H1 (cell line): ENCODE results near the gene IL1RL1. TPM values are rescaled to one million over a fixed set of nuclear protein-coding genes. Genes with fewer than 3 reads are reported as not detected.

ENCODE experiments used
- CTCF ChIA-PET: fragments of 300-600 bp; sonication (Branson Sonifier 250); formaldehyde crosslinking; loops from one replicate; lab custom pipeline; 2021; ENCODE audit not compliant: partially characterized antibody; lab: Charles Lee
- POLR2A ChIA-PET: fragments of 300-600 bp; sonication (Branson Sonifier 250); formaldehyde crosslinking; loops from one replicate; lab custom pipeline; 2021; ENCODE audit warnings: inconsistent platforms; ENCODE audit not compliant: partially characterized antibody; lab: Charles Lee
- DNase-seq, 2 experiments: peaks; one replicate each; pipeline versions ENCODE4 v3.0.0 to v3.0.0-alpha.2; 2010 to 2022; ENCODE audit warnings: low spot score in 2 of 2, low read depth in 1 of 2, mixed read lengths in 1 of 2
- FAIRE-seq: peaks from 2 replicates; lab custom pipeline; 2011; peaks lifted over from hg19 to GRCh38; lab: Jason Lieb, UNC
- H2AFZ ChIP-seq: 2 replicates; pipeline ENCODE4 v1.8.1; 2012; ENCODE audit warnings: low read length, inconsistent platforms
- H2AK5ac ChIP-seq: 2 replicates; pipeline ENCODE4 v1.6.1; 2013; ENCODE audit warnings: low read depth, low read length
- H2BK120ac ChIP-seq: replicated peaks from 2 replicates; pipeline ENCODE3; 2013; ENCODE audit warnings: low read depth, low read length, inconsistent platforms
- H2BK12ac ChIP-seq: 2 replicates; pipeline ENCODE4 v1.6.1; 2013; ENCODE audit warnings: low read depth, low read length
- H2BK15ac ChIP-seq: 2 replicates; pipeline ENCODE4 v1.6.1; 2013; ENCODE audit warnings: low read length
- H2BK20ac ChIP-seq: 2 replicates; pipeline ENCODE4 v1.6.1; 2013; ENCODE audit warnings: low read length
- H2BK5ac ChIP-seq: 2 replicates; pipeline ENCODE4 v1.6.1; 2013; ENCODE audit warnings: low read depth, low read length
- H3K14ac ChIP-seq: 2 replicates; pipeline ENCODE4 v1.6.1; 2013; ENCODE audit warnings: inconsistent platforms; ENCODE audit not compliant: insufficient read length
- H3K18ac ChIP-seq: 2 replicates; pipeline ENCODE4 v1.6.1; 2013; ENCODE audit warnings: low read length; ENCODE audit errors: extremely low read depth
- H3K23ac ChIP-seq: 2 replicates; pipeline ENCODE4 v1.6.1; 2013; ENCODE audit warnings: inconsistent platforms; ENCODE audit not compliant: insufficient read length
- H3K23me2 ChIP-seq: 2 replicates; pipeline ENCODE4 v1.6.1; 2013; ENCODE audit warnings: low read depth, low read length
- H3K27ac ChIP-seq: 2 replicates; pipeline ENCODE4 v1.6.1; 2011; ENCODE audit warnings: low read depth, low read length, inconsistent platforms
- H3K27me3 ChIP-seq, 4 experiments: replicated peaks in 1 of 4; 1 replicate in 1 of 4; 2 replicates in 3 of 4; pipeline versions ENCODE4 v1.6.1 to v1.8.1; 2011 to 2013; ENCODE audit warnings: low read length in 3 of 4, mild to moderate bottlenecking in 3 of 4, inconsistent platforms in 2 of 4, mixed read lengths in 2 of 4, moderate library complexity in 1 of 4; ENCODE audit not compliant: control insufficient read depth in 3 of 4, insufficient read depth in 3 of 4; ENCODE audit errors: extremely low read depth in 1 of 4
- H3K36me3 ChIP-seq, 4 experiments: 2 replicates each; pipeline versions ENCODE4 v1.6.1 to v1.8.1; 2011 to 2013; ENCODE audit warnings: mild to moderate bottlenecking in 4 of 4, low read length in 3 of 4, moderate library complexity in 2 of 4, control low read depth in 1 of 4, inconsistent platforms in 1 of 4; ENCODE audit not compliant: insufficient read depth in 4 of 4, control insufficient read depth in 2 of 4
- H3K4ac ChIP-seq: replicated peaks from 2 replicates; pipeline ENCODE3; 2013; ENCODE audit warnings: low read length, low read depth, mixed read lengths, inconsistent platforms; ENCODE audit not compliant: insufficient read length
- H3K4me1 ChIP-seq, 4 experiments: replicated peaks in 1 of 4; 1 replicate in 1 of 4; 2 replicates in 3 of 4; pipeline versions ENCODE4 v1.6.1 to v1.8.1; 2011 to 2013; ENCODE audit warnings: low read length in 3 of 4, inconsistent platforms in 2 of 4, mixed read lengths in 1 of 4; ENCODE audit not compliant: insufficient read depth in 4 of 4, control insufficient read depth in 3 of 4
- H3K4me2 ChIP-seq, 2 experiments: 2 replicates each; pipeline versions ENCODE4 v1.6.1 to v1.8.1; 2011 to 2013; ENCODE audit warnings: low read depth in 2 of 2, low read length in 2 of 2, control low read depth in 1 of 2, inconsistent platforms in 1 of 2, mild to moderate bottlenecking in 1 of 2; ENCODE audit not compliant: insufficient read depth in 1 of 2
- H3K4me3 ChIP-seq, 4 experiments: fragments of 200-600, 300-600 bp in 1 of 4; sonication (generic), shearing (Covaris generic), sonication (Bioruptor Twin) in 1 of 4; 2 replicates each; pipeline versions ENCODE4 v1.5.1 to v1.8.1; 2011 to 2016; ENCODE audit warnings: low read length in 4 of 4, low read depth in 3 of 4, control low read depth in 2 of 4, inconsistent platforms in 2 of 4, mild to moderate bottlenecking in 2 of 4, mixed read lengths in 1 of 4, moderate library complexity in 1 of 4; ENCODE audit not compliant: insufficient read depth in 2 of 4; ENCODE audit errors: extremely low read depth in 1 of 4
- H3K56ac ChIP-seq: replicated peaks from 2 replicates; pipeline ENCODE3; 2013; ENCODE audit warnings: low read depth, mild to moderate bottlenecking, mixed read lengths, low read length, inconsistent platforms; ENCODE audit not compliant: insufficient read length
- H3K79me1 ChIP-seq: 2 replicates; pipeline ENCODE4 v1.6.1; 2013; ENCODE audit warnings: low read depth, low read length, control low read depth
- H3K79me2 ChIP-seq, 2 experiments: 2 replicates each; pipeline versions ENCODE4 v1.6.1 to v1.8.1; 2012 to 2013; ENCODE audit warnings: low read length in 2 of 2, mild to moderate bottlenecking in 2 of 2, inconsistent platforms in 1 of 2; ENCODE audit not compliant: insufficient read depth in 2 of 2, control insufficient read depth in 1 of 2
- H3K9ac ChIP-seq, 4 experiments: replicated peaks in 1 of 4; 1 replicate in 1 of 4; 2 replicates in 3 of 4; pipeline versions ENCODE4 v1.6.1 to v1.8.1; 2011 to 2013; ENCODE audit warnings: low read depth in 3 of 4, low read length in 3 of 4, control low read depth in 2 of 4, mild to moderate bottlenecking in 2 of 4, moderate library complexity in 2 of 4, inconsistent platforms in 1 of 4; ENCODE audit errors: extremely low read depth in 1 of 4
- H3K9me3 ChIP-seq, 2 experiments: 2 replicates each; pipeline versions ENCODE4 v1.6.1 to v1.8.1; 2012 to 2013; ENCODE audit warnings: mild to moderate bottlenecking in 2 of 2, moderate library complexity in 2 of 2, control low read depth in 1 of 2, inconsistent platforms in 1 of 2, low read depth in 1 of 2, low read length in 1 of 2, mixed read lengths in 1 of 2; ENCODE audit not compliant: insufficient read depth in 2 of 2
- H4K20me1 ChIP-seq, 2 experiments: replicated peaks in 1 of 2; 2 replicates each; pipeline versions ENCODE3 to v1.8.1; 2011 to 2013; ENCODE audit warnings: inconsistent platforms in 2 of 2, low read length in 2 of 2, mild to moderate bottlenecking in 1 of 2; ENCODE audit not compliant: insufficient read depth in 2 of 2, control insufficient read depth in 1 of 2
- H4K5ac ChIP-seq: 2 replicates; pipeline ENCODE4 v1.6.1; 2013; ENCODE audit warnings: low read length, low read depth, mixed read lengths, inconsistent platforms; ENCODE audit not compliant: insufficient read length
- H4K8ac ChIP-seq: 2 replicates; pipeline ENCODE4 v1.8.0; 2013; ENCODE audit warnings: mild to moderate bottlenecking, moderate library complexity, low read length, inconsistent platforms; ENCODE audit not compliant: insufficient read depth; ENCODE audit errors: extremely low read depth
- H4K91ac ChIP-seq: replicated peaks from 2 replicates; pipeline ENCODE3; 2013; ENCODE audit warnings: low read length, mixed read lengths, inconsistent platforms; ENCODE audit not compliant: insufficient read length
- CREB1 ChIP-seq: IDR thresholded peaks from 2 replicates; pipeline ENCODE4 v1.6.1; 2012; ENCODE audit warnings: inconsistent platforms
- RBBP5 ChIP-seq: IDR thresholded peaks from 2 replicates; pipeline ENCODE4 v1.7.1; 2012; ENCODE audit warnings: low read depth, mild to moderate bottlenecking, inconsistent platforms, low read length, moderate library complexity, borderline replicate concordance
- RXRA ChIP-seq: IDR thresholded peaks from 2 replicates; pipeline ENCODE4 v1.6.1; 2011; ENCODE audit warnings: low read depth, mild to moderate bottlenecking, low read length, moderate library complexity; ENCODE audit not compliant: insufficient read depth
- YY1 ChIP-seq: IDR thresholded peaks from 2 replicates; pipeline ENCODE4 v1.6.1; 2011; ENCODE audit warnings: low read depth, mild to moderate bottlenecking, low read length
- WGBS, 2 experiments: shearing (Covaris generic) in 1 of 2; methylation state at CpG; one replicate each; pipeline versions ENCODE4 v1.1.6 to v1.1.7; 2013 to 2015; ENCODE audit warnings: low lambda C conversion rate in 2 of 2, mixed read lengths in 2 of 2, inconsistent platforms in 1 of 2, low coverage in 1 of 2, missing lambda C conversion rate in 1 of 2; ENCODE audit not compliant: insufficient replicate concordance in 2 of 2, insufficient coverage in 1 of 2, insufficient read length in 1 of 2; ENCODE audit errors: extremely low coverage in 1 of 2, missing lambda C conversion rate in 1 of 2; 5-methylcytosine and 5-hydroxymethylcytosine counted together
- polyA plus RNA-seq, 7 experiments: library from polyadenylated mRNA; depleted of rRNA in 3 of 7; stranded (reverse) in 5 of 7; unstranded in 2 of 7; fragments of >200 nt in 5 of 7; fragments of 200-250 nt in 2 of 7; gene quantifications; 1 replicate in 5 of 7; 2 replicates in 1 of 7; 4 replicates in 1 of 7; pipeline versions ENCODE4 v1.2.1 to v1.2.3, GENCODE V29; 2011 to 2013; ENCODE audit warnings: missing spikeins in 2 of 7, mixed read lengths in 2 of 7
- total RNA-seq: library from RNA; stranded (reverse); fragmentation: NEBNext Ultra II Directional; extraction: Animal tissue kit (Norgen Biotek cat#: 25700); gene quantifications from 2 replicates; pipeline ENCODE4 v1.2.1, GENCODE V29; 2021

Gene IL1RL1
- total and polyA plus RNA-seq, 2 of the 8 experiments (the other 6 are each of a cell fraction or from before 2014, with no cell fraction given), result not detected

- no peaks in the 10 kb centered on the region for H3K79me1 ChIP-seq
- H3K23me2 ChIP-seq, result no peaks in the 10 kb centered on the region; the same call in 1 of the 2 replicates
- no peak overlapping the region for H2BK15ac ChIP-seq
- no peak overlapping the region for H2AFZ ChIP-seq
- H4K8ac ChIP-seq, result no peak overlapping the region
- ChIA-PET POLR2A (no interaction called here), CTCF (interaction anchor here (4.8 kb wide), 1 partner anchor 12 kb away, joined by 28 read pairs; no protein-coding TSS in a partner anchor)
- no peaks in the 10 kb centered on the region for H3K79me2 ChIP-seq
- H3K9ac ChIP-seq, result no peak overlapping the region
- no peak overlapping the region for H3K23ac ChIP-seq
- no peak overlapping the region for H3K14ac ChIP-seq
- H3K18ac ChIP-seq, result no peak overlapping the region
- no peaks in the 10 kb centered on the region for H3K9me3 ChIP-seq
- no peaks in the 10 kb centered on the region for H3K36me3 ChIP-seq
- no peak overlapping the region for H2BK120ac ChIP-seq
- no peak overlapping the region for H4K5ac ChIP-seq
- no peak overlapping the region for H2AK5ac ChIP-seq
- H3K4me3 ChIP-seq, result no peak overlapping the region
- WGBS, 2 experiments, result 92% methylated on average over 5 of the region's 5 CpGs; no CpG with 5 or more reads in 1 of the 2 experiments
- no peak overlapping the region for H3K4me2 ChIP-seq
- no peak overlapping the region for H4K91ac ChIP-seq
- TF ChIP-seq CREB1 (no peak), RBBP5 (no peak), RXRA (no peak), YY1 (no peak)
- FAIRE-seq (no peak), DNase-seq (no peak)
- H2BK20ac ChIP-seq, result no peak overlapping the region
- no peak overlapping the region for H2BK5ac ChIP-seq
- no peaks in the 10 kb centered on the region for H4K20me1 ChIP-seq
- no peaks in the 10 kb centered on the region for H3K4me1 ChIP-seq
- H3K27ac ChIP-seq, result no peak overlapping the region
- peaks cover 0 to 1% (median 0%) of the 10 kb centered on the region in 4 experiments; a peak in 1 of 7 replicates for H3K27me3 ChIP-seq
- H3K56ac ChIP-seq, result no peak overlapping the region
- H3K4ac ChIP-seq, result no peak overlapping the region
- no peak overlapping the region for H2BK12ac ChIP-seq
Measured at GRCh38 chr2:102289129-102289528, 22.2 kb upstream of the IL1RL1 start.
